A673 (cell line): Measurements from ENCODE around the gene EML1.

ENCODE experiments used
- CTCF ChIP-seq: fragments of 300-800, 200-600 bp; sonication (generic); conservative IDR thresholded peaks from 2 replicates; pipeline ENCODE4 v1.5.1; 2017; ENCODE audit warnings: low read depth, mild to moderate bottlenecking, antibody characterized with exemption, low read length, moderate library complexity, mixed read lengths
- EZH2 ChIP-seq: fragments of 200-600 bp; sonication (generic); IDR thresholded peaks from 2 replicates; pipeline ENCODE4 v1.6.1; 2017; ENCODE audit warnings: borderline replicate concordance, low read depth, mild to moderate bottlenecking, mixed read lengths, antibody characterized with exemption, low read length; ENCODE audit not compliant: poor library complexity, severe bottlenecking

GRCh38 chr14:99915305-99916090, 122.3 kb downstream of the EML1 start:
- TF ChIP-seq CTCF (no peak), EZH2 (no peak)
